K562 (cell line): Measurements from ENCODE around the gene OTULINL. TPM values are rescaled to one million over a fixed set of nuclear protein-coding genes. Genes with fewer than 3 reads are reported as not detected.

ENCODE experiments used
- CHD4 ChIP-seq: fragments of 200-600 bp; sonication (generic); IDR thresholded peaks from 3 replicates; pipeline ENCODE4 v1.6.1; 2012; ENCODE audit warnings: low read depth, mild to moderate bottlenecking, mixed read lengths, low read length, inconsistent platforms; ENCODE audit not compliant: insufficient read depth, insufficient replicate concordance, poor library complexity, severe bottlenecking
- JUND ChIP-seq, 2 experiments: IDR thresholded peaks; 2 replicates in 1 of 2; 3 replicates in 1 of 2; pipeline ENCODE4 v1.6.1; 2011; ENCODE audit warnings: borderline replicate concordance in 2 of 2, low read depth in 2 of 2, low read length in 2 of 2, improper control_type of control experiment in 1 of 2, missing biosample characterization in 1 of 2, missing genetic modification characterization in 1 of 2, missing genetic modification reagents in 1 of 2
- POLR3A ChIP-seq: IDR thresholded peaks from 2 replicates; pipeline ENCODE4 v1.6.1; 2011; ENCODE audit warnings: borderline replicate concordance, mild to moderate bottlenecking, moderate library complexity; ENCODE audit not compliant: insufficient read length, insufficient read depth; ENCODE audit errors: extremely low read depth
- RBM22 ChIP-seq: fragments of 200-400 bp; formaldehyde crosslinking; IDR thresholded peaks from 2 replicates; pipeline ENCODE4 v1.6.1; 2018; ENCODE audit warnings: low read length, low read depth; ENCODE audit not compliant: poor library complexity, severe bottlenecking
- XRCC4 ChIP-seq: IDR thresholded peaks from one replicate; pipeline ENCODE4 v1.6.1; 2011; ENCODE audit not compliant: insufficient read depth, insufficient read length; ENCODE audit errors: extremely low read depth
- ZNF121 ChIP-seq: sonication (generic); formaldehyde crosslinking; conservative IDR thresholded peaks from 2 replicates; pipeline ENCODE4 v1.8.0; 2022; ENCODE audit warnings: missing genetic modification reagents
- ZNF124 ChIP-seq: sonication (generic); formaldehyde crosslinking; IDR thresholded peaks from 2 replicates; pipeline ENCODE4 v1.8.1; 2022; ENCODE audit warnings: missing genetic modification reagents
- ZNF274 ChIP-seq: IDR thresholded peaks from 2 replicates; pipeline ENCODE4 v1.6.1; 2011; ENCODE audit warnings: low read depth, mild to moderate bottlenecking, low read length, moderate library complexity, borderline replicate concordance
- ZNF57 ChIP-seq: fragments of 450-650 bp; formaldehyde crosslinking; IDR thresholded peaks from 2 replicates; pipeline ENCODE4 v1.4.0; 2020; ENCODE audit warnings: mild to moderate bottlenecking, moderate library complexity
- ZNF589 ChIP-seq: fragments of 200-800 bp; sonication (Bioruptor generic); IDR thresholded peaks from 2 replicates; pipeline ENCODE4 v1.6.1; 2016; ENCODE audit warnings: low read depth, missing genetic modification characterization, missing compliant biosample characterization
- ZNF668 ChIP-seq: fragments of 250-450 bp; sonication (Bioruptor Pico); IDR thresholded peaks from 2 replicates; pipeline ENCODE4 v1.8.0; 2022; ENCODE audit warnings: mild to moderate bottlenecking, inconsistent platforms
- polyA plus RNA-seq, 8 experiments: library from polyadenylated mRNA; depleted of rRNA in 4 of 8; stranded (reverse) in 5 of 8; unstranded in 3 of 8; fragments of >200 nt; fragmentation: Nextera tagmentation in 2 of 8; fragmentation: Illumina TruSeq in 1 of 8; extraction: Ambion mirVana in 2 of 8; extraction: Trizol in 1 of 8; gene quantifications; 2 replicates each; pipeline versions ENCODE4 v1.2.1 to v1.2.3, GENCODE V29; 2011 to 2014; ENCODE audit warnings: inconsistent platforms in 1 of 8, missing spikeins in 1 of 8
- total RNA-seq, 7 experiments: library from RNA; depleted of rRNA in 6 of 7; stranded (reverse); fragments of >200 nt in 6 of 7; fragmentation: Illumina TruSeq in 2 of 7; extraction: Trizol in 2 of 7; gene quantifications; 2 replicates each; pipeline versions ENCODE4 v1.2.1 to v1.2.3, GENCODE V29; 2011 to 2021; ENCODE audit warnings: low replicate concordance in 1 of 7
- TF ChIP-seq, protein P1 (sequence below), 2 experiments: fragments of 450-650 bp; formaldehyde crosslinking in 1 of 2; IDR thresholded peaks; 2 replicates each; pipeline versions ENCODE4 v1.4.0 to v1.6.1; 2014 to 2020; ENCODE audit warnings: mild to moderate bottlenecking in 2 of 2, borderline replicate concordance in 1 of 2, low read depth in 1 of 2
- TF ChIP-seq, protein P2 (sequence below), 3 experiments: fragments of 200-800 bp in 1 of 3; sonication (Bioruptor generic) in 1 of 3; sonication (generic) in 1 of 3; formaldehyde crosslinking in 1 of 3; IDR thresholded peaks; 2 replicates each; pipeline versions ENCODE4 v1.6.1 to v1.8.0; 2016 to 2022; ENCODE audit warnings: mild to moderate bottlenecking in 2 of 3, missing compliant biosample characterization in 2 of 3, missing genetic modification characterization in 2 of 3, missing genetic modification reagents in 1 of 3
- TF ChIP-seq, protein P3 (sequence below): sonication (generic); formaldehyde crosslinking; IDR thresholded peaks from 2 replicates; pipeline ENCODE4 v1.8.0; 2022; ENCODE audit warnings: mild to moderate bottlenecking, missing genetic modification reagents

Gene OTULINL
- total and polyA plus RNA-seq, 9 of the 15 experiments (the other 6 are each of a cell fraction or from before 2014, with no cell fraction given) = 0.13 to 0.18 TPM; not detected in 7

DNA sequence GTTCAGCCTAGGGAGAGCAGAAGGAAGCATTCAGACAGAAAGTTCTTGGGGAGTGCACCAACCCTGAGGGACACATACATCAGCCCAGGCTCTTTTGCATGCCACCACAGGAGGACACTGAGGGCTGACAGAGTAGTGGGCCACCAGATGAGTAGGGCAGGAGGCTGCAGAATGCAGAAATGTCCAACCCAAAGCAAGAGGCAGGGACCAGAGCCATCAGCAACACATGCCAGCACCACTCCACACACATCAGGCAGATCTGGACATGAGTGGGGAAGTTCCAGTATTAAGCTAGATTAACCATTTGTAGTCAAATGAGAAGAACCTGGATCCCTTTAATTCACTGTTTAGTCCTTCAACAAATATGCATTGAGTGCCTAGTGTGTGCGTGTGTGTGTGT lies 35.7 kb upstream of the OTULINL start (continued):
- TF ChIP-seq ZNF121 (CRISPR knock-in tag) = no peak
- no peak for TF ChIP-seq ZNF589
- TF ChIP-seq POLR3A = no peak
- no peak for TF ChIP-seq ZNF57 (CRISPR knock-in tag)
- TF ChIP-seq XRCC4 = no peak
- TF ChIP-seq JUND (IDR thresholded peaks at IDR 0.05; ENCODE audit: borderline replicate concordance, low read depth, low read length) = no peak
- TF ChIP-seq JUND (tag; IDR thresholded peaks at IDR 0.05; ENCODE audit: borderline replicate concordance, low read depth, low read length) = no peak
- TF ChIP-seq, protein P1, sequence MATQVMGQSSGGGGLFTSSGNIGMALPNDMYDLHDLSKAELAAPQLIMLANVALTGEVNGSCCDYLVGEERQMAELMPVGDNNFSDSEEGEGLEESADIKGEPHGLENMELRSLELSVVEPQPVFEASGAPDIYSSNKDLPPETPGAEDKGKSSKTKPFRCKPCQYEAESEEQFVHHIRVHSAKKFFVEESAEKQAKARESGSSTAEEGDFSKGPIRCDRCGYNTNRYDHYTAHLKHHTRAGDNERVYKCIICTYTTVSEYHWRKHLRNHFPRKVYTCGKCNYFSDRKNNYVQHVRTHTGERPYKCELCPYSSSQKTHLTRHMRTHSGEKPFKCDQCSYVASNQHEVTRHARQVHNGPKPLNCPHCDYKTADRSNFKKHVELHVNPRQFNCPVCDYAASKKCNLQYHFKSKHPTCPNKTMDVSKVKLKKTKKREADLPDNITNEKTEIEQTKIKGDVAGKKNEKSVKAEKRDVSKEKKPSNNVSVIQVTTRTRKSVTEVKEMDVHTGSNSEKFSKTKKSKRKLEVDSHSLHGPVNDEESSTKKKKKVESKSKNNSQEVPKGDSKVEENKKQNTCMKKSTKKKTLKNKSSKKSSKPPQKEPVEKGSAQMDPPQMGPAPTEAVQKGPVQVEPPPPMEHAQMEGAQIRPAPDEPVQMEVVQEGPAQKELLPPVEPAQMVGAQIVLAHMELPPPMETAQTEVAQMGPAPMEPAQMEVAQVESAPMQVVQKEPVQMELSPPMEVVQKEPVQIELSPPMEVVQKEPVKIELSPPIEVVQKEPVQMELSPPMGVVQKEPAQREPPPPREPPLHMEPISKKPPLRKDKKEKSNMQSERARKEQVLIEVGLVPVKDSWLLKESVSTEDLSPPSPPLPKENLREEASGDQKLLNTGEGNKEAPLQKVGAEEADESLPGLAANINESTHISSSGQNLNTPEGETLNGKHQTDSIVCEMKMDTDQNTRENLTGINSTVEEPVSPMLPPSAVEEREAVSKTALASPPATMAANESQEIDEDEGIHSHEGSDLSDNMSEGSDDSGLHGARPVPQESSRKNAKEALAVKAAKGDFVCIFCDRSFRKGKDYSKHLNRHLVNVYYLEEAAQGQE (IDR thresholded peaks at IDR 0.05; ENCODE audit: borderline replicate concordance) = no peak
- TF ChIP-seq, protein P1 (CRISPR knock-in tag; IDR thresholded peaks at IDR 0.05; ENCODE audit: low read depth) = no peak
- TF ChIP-seq ZNF274 = no peak
- TF ChIP-seq, protein P2, sequence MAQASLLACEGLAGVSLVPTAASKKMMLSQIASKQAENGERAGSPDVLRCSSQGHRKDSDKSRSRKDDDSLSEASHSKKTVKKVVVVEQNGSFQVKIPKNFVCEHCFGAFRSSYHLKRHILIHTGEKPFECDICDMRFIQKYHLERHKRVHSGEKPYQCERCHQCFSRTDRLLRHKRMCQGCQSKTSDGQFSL (CRISPR knock-in tag; IDR thresholded peaks at IDR 0.05) = no peak
- TF ChIP-seq, protein P2 (tag; IDR thresholded peaks at IDR 0.05) = no peak
- no peak for TF ChIP-seq ZNF124 (CRISPR knock-in tag)
- TF ChIP-seq RBM22 = no peak
- no peak for TF ChIP-seq ZNF668 (CRISPR knock-in tag)
- TF ChIP-seq CHD4 = no peak
- TF ChIP-seq, protein P3, sequence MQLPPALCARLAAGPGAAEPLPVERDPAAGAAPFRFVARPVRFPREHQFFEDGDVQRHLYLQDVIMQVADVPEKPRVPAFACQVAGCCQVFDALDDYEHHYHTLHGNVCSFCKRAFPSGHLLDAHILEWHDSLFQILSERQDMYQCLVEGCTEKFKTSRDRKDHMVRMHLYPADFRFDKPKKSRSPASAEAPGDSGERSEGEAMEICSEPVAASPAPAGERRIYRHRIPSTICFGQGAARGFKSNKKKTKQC (CRISPR knock-in tag) = no peak
